HepG2 (cell line): ENCODE data around the gene ZNF19. TPM values are rescaled to one million over a fixed set of nuclear protein-coding genes. Genes with fewer than 3 reads are reported as not detected.

Source experiments
- BCL3 ChIP-seq: sonication (generic); formaldehyde crosslinking; IDR thresholded peaks from 2 replicates; pipeline ENCODE4 v1.5.1; 2020; ENCODE audit warnings: mild to moderate bottlenecking, missing genetic modification reagents, moderate library complexity
- CBFB ChIP-seq: sonication (generic); formaldehyde crosslinking; IDR thresholded peaks from 2 replicates; pipeline ENCODE4 v1.4.0; 2020; ENCODE audit warnings: missing genetic modification reagents
- CTCF ChIP-seq: sonication (generic); formaldehyde crosslinking; IDR thresholded peaks from 2 replicates; pipeline ENCODE4 v1.5.0; 2020; ENCODE audit warnings: mild to moderate bottlenecking, missing genetic modification reagents, moderate library complexity
- FOSL2 ChIP-seq: sonication (generic); formaldehyde crosslinking; IDR thresholded peaks from 2 replicates; pipeline ENCODE4 v1.4.0; 2020; ENCODE audit warnings: missing genetic modification reagents
- GRHL1 ChIP-seq: sonication (generic); formaldehyde crosslinking; conservative IDR thresholded peaks from 2 replicates; pipeline ENCODE4 v1.8.0; 2022; ENCODE audit warnings: missing genetic modification reagents
- HOXA3 ChIP-seq: sonication (generic); formaldehyde crosslinking; IDR thresholded peaks from 2 replicates; pipeline ENCODE4 v1.5.0; 2020; ENCODE audit warnings: missing genetic modification reagents
- KLF9 ChIP-seq: IDR thresholded peaks from 2 replicates; pipeline ENCODE4 v1.6.1; 2016; ENCODE audit warnings: low read depth
- PAF1 ChIP-seq: IDR thresholded peaks from 2 replicates; pipeline ENCODE4 v1.6.1; 2016; ENCODE audit warnings: missing genetic modification reagents, missing compliant biosample characterization
- POGK ChIP-seq: sonication (generic); formaldehyde crosslinking; conservative IDR thresholded peaks from 2 replicates; pipeline ENCODE4 v1.8.0; 2022; ENCODE audit warnings: mild to moderate bottlenecking, moderate library complexity, missing genetic modification reagents
- RCOR2 ChIP-seq: IDR thresholded peaks from 2 replicates; pipeline ENCODE4 v1.6.1; 2016; ENCODE audit warnings: missing biosample characterization, missing genetic modification reagents
- SPEN ChIP-seq: sonication (generic); formaldehyde crosslinking; IDR thresholded peaks from 2 replicates; pipeline ENCODE4 v1.5.1; 2020; ENCODE audit warnings: low read depth, mild to moderate bottlenecking, missing genetic modification reagents
- THAP11 ChIP-seq: IDR thresholded peaks from 2 replicates; pipeline ENCODE4 v1.6.1; 2016; ENCODE audit warnings: missing biosample characterization, missing genetic modification reagents
- XRCC5 ChIP-seq: fragments of 200-400 bp; formaldehyde crosslinking; optimal IDR thresholded peaks from 2 replicates; pipeline ENCODE3; 2017; ENCODE audit warnings: mild to moderate bottlenecking, low read length
- ZBTB1 ChIP-seq: sonication (generic); formaldehyde crosslinking; IDR thresholded peaks from 2 replicates; pipeline ENCODE4 v1.4.0; 2020; ENCODE audit warnings: missing genetic modification reagents, borderline replicate concordance
- ZNF350 ChIP-seq: sonication (generic); formaldehyde crosslinking; IDR thresholded peaks from 2 replicates; pipeline ENCODE4 v1.4.0; 2020; ENCODE audit warnings: mild to moderate bottlenecking, low read depth, missing genetic modification reagents, borderline replicate concordance
- ZNF460 ChIP-seq: sonication (generic); formaldehyde crosslinking; IDR thresholded peaks from 2 replicates; pipeline ENCODE4 v1.5.1; 2020; ENCODE audit warnings: missing genetic modification reagents, mild to moderate bottlenecking, borderline replicate concordance
- ZNF512 ChIP-seq: sonication (generic); formaldehyde crosslinking; IDR thresholded peaks from 2 replicates; pipeline ENCODE4 v1.4.0; 2020; ENCODE audit warnings: mild to moderate bottlenecking, missing genetic modification reagents
- ZNF543 ChIP-seq: sonication (generic); formaldehyde crosslinking; IDR thresholded peaks from 2 replicates; pipeline ENCODE4 v1.4.0; 2020; ENCODE audit warnings: mild to moderate bottlenecking, missing genetic modification reagents
- ZNF761 ChIP-seq: sonication (generic); formaldehyde crosslinking; conservative IDR thresholded peaks from 2 replicates; pipeline ENCODE4 v1.4.0; 2020; ENCODE audit warnings: mild to moderate bottlenecking, missing genetic modification reagents
- polyA plus RNA-seq, 8 experiments: library from polyadenylated mRNA; depleted of rRNA in 3 of 8; stranded (reverse) in 7 of 8; unstranded in 1 of 8; fragments of >200 nt; fragmentation: Illumina TruSeq in 4 of 8; extraction: Trizol in 4 of 8; gene quantifications; 2 replicates each; pipeline versions ENCODE4 v1.2.1 to v1.2.3, GENCODE V29; 2011 to 2016; ENCODE audit warnings: low read depth in 4 of 8, missing spikeins in 1 of 8, mixed read lengths in 1 of 8; ENCODE audit not compliant: insufficient read depth in 1 of 8
- total RNA-seq, 5 experiments: library from RNA; depleted of rRNA; stranded (reverse); fragments of >200 nt; fragmentation: Illumina TruSeq; extraction: Trizol; gene quantifications; 2 replicates each; pipeline ENCODE4 v1.2.3, GENCODE V29; 2016; ENCODE audit warnings: low read depth in 1 of 5

The ZNF19 gene
- total and polyA plus RNA-seq, 2 of the 13 experiments (the other 11 are each of a cell fraction or from before 2014, with no cell fraction given): 3.2 to 5.8 TPM

GRCh38 chr16:71441348-71442050, 47.6 kb downstream of the ZNF19 start (continued):
- 0 out of 2 replicates have a peak, but pooled peaks have one; percentile 5 for TF ChIP-seq POGK (CRISPR knock-in tag)
- TF ChIP-seq CTCF (CRISPR knock-in tag): peak; percentile 87
- TF ChIP-seq THAP11: no peak
- TF ChIP-seq KLF9: no peak
- no peak for TF ChIP-seq ZNF512 (CRISPR knock-in tag)
- TF ChIP-seq HOXA3 (CRISPR knock-in tag): peak; percentile 93
- no peak for TF ChIP-seq PAF1 (CRISPR knock-in tag)
- no peak for TF ChIP-seq FOSL2 (CRISPR knock-in tag)
- TF ChIP-seq CBFB (CRISPR knock-in tag): 0 out of 2 replicates have a peak, but pooled peaks have one; percentile 20
- no peak for TF ChIP-seq ZBTB1 (CRISPR knock-in tag)
- peak; percentile 70 for TF ChIP-seq XRCC5
- no peak for TF ChIP-seq GRHL1
- 0 out of 2 replicates have a peak, but pooled peaks have one; percentile 3 for TF ChIP-seq ZNF350 (CRISPR knock-in tag)
- peak; percentile 46 for TF ChIP-seq BCL3
- TF ChIP-seq ZNF460 (CRISPR knock-in tag): peak; percentile 60; the same call in 1 of the 2 replicates
- TF ChIP-seq ZNF543 (CRISPR knock-in tag): no peak
- 0 out of 2 replicates have a peak, but pooled peaks have one; percentile 26 for TF ChIP-seq ZNF761 (CRISPR knock-in tag)
- 0 out of 2 replicates have a peak, but pooled peaks have one; percentile 21 for TF ChIP-seq SPEN
- TF ChIP-seq RCOR2: no peak
